ENCODE data around the gene C10orf143. TPM values are rescaled to one million over a fixed set of nuclear protein-coding genes. Genes with fewer than 3 reads are reported as not detected.

Gene C10orf143
- total and polyA plus RNA-seq, 2 of the 8 experiments (the other 6 are each of a cell fraction or from before 2014, with no cell fraction given) = 1.6 to 2.0 TPM

DNA sequence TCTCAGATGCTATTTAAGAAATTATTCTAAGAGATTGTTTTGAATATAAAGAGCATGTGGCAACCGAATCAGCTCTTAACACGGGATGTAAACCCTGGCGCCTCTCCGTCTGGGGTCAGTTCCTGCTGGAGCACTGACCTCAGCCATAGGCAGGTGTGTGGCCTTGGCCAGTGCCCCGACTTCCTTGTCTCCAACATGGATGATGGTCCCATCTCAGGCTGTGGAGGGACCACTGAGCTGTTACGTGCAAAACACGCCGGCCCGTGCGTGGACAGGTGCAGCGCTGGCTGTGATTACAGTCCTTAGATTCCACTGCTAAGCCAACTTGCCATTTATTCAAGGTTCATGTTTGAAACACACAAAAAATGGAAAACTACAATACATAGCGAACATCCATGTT, 59.9 kb downstream of the C10orf143 start:
- H4K8ac ChIP-seq (ENCODE audit: extremely low read depth, insufficient read depth, low read length) = no peak overlapping the region
- no peaks in the 10 kb centered on the region for H3K27me3 ChIP-seq (replicated peaks in 1 of 4; ENCODE audit: control insufficient read depth in 3 of 4, extremely low read depth in 1 of 4, insufficient read depth in 3 of 4, low read length in 3 of 4)
- CTCF ChIA-PET (ENCODE audit: partially characterized antibody) = interaction anchor here (0.6 kb wide), 1 partner anchor 59 kb away, joined by 3 read pairs; no protein-coding TSS in a partner anchor
- no peaks in the 10 kb centered on the region; a peak in 1 of 7 replicates for H3K4me1 ChIP-seq (replicated peaks in 1 of 4; ENCODE audit: control insufficient read depth in 3 of 4, insufficient read depth in 4 of 4, low read length in 3 of 4)
- H3K4me2 ChIP-seq (ENCODE audit: insufficient read depth in 1 of 2, low read depth in 2 of 2, low read length in 2 of 2) = no peak overlapping the region
- H3K18ac ChIP-seq (ENCODE audit: extremely low read depth, low read length) = no peak overlapping the region
- no peak for TF ChIP-seq SP4 (IDR thresholded peaks at IDR 0.05; ENCODE audit: low read length)
- TF ChIP-seq, protein P1, sequence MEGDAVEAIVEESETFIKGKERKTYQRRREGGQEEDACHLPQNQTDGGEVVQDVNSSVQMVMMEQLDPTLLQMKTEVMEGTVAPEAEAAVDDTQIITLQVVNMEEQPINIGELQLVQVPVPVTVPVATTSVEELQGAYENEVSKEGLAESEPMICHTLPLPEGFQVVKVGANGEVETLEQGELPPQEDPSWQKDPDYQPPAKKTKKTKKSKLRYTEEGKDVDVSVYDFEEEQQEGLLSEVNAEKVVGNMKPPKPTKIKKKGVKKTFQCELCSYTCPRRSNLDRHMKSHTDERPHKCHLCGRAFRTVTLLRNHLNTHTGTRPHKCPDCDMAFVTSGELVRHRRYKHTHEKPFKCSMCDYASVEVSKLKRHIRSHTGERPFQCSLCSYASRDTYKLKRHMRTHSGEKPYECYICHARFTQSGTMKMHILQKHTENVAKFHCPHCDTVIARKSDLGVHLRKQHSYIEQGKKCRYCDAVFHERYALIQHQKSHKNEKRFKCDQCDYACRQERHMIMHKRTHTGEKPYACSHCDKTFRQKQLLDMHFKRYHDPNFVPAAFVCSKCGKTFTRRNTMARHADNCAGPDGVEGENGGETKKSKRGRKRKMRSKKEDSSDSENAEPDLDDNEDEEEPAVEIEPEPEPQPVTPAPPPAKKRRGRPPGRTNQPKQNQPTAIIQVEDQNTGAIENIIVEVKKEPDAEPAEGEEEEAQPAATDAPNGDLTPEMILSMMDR (IDR thresholded peaks at IDR 0.05; ENCODE audit: control extremely low read depth in 1 of 3, insufficient read depth in 1 of 3, low read depth in 1 of 3, low read length in 3 of 3) = no peak
- TF ChIP-seq POLR2A (IDR thresholded peaks at IDR 0.05; ENCODE audit: control extremely low read depth in 1 of 2, low read depth in 2 of 2, low read length in 2 of 2) = no peak
- TF ChIP-seq ASH2L (IDR thresholded peaks at IDR 0.05; ENCODE audit: low read length) = no peak
- TF ChIP-seq RAD21 (IDR thresholded peaks at IDR 0.05 in 1 of 2, conservative IDR thresholded peaks at IDR 0.05 in 1 of 2; ENCODE audit: low read depth in 2 of 2, low read length in 2 of 2) = no peak
- TF ChIP-seq, protein P2, sequence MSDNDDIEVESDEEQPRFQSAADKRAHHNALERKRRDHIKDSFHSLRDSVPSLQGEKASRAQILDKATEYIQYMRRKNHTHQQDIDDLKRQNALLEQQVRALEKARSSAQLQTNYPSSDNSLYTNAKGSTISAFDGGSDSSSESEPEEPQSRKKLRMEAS (IDR thresholded peaks at IDR 0.05) = no peak
- no peak for TF ChIP-seq SP2 (IDR thresholded peaks at IDR 0.05; ENCODE audit: low read length)
- no peak for TF ChIP-seq CHD2 (IDR thresholded peaks at IDR 0.05; ENCODE audit: low read length)
- TF ChIP-seq FOSL1 (IDR thresholded peaks at IDR 0.05; ENCODE audit: insufficient read depth, low read depth, low read length) = no peak
- no peak for TF ChIP-seq NRF1 (IDR thresholded peaks at IDR 0.05; ENCODE audit: low read depth, low read length)
- TF ChIP-seq SP1 (IDR thresholded peaks at IDR 0.05; ENCODE audit: low read depth, low read length) = no peak
- no peaks in the 10 kb centered on the region for H4K20me1 ChIP-seq (replicated peaks in 1 of 2; ENCODE audit: control insufficient read depth in 1 of 2, insufficient read depth in 2 of 2, low read length in 2 of 2)
- 80% methylated on average over 12 of the region's 12 CpGs; no CpG with 5 or more reads in 1 of the 2 experiments for WGBS, 2 experiments (ENCODE audit: extremely low coverage in 1 of 2, insufficient coverage in 1 of 2, insufficient read length in 1 of 2, insufficient replicate concordance in 2 of 2, low coverage in 1 of 2, low lambda C conversion rate in 2 of 2, missing lambda C conversion rate in 1 of 2)
- no peak for FAIRE-seq
- H3K14ac ChIP-seq (ENCODE audit: insufficient read length) = no peak overlapping the region
- no peak overlapping the region for H3K9ac ChIP-seq (replicated peaks in 1 of 4; ENCODE audit: extremely low read depth in 1 of 4, low read depth in 3 of 4, low read length in 3 of 4)
- no peaks in the 10 kb centered on the region for H3K79me1 ChIP-seq (ENCODE audit: low read depth, low read length)
- POLR2A ChIA-PET (ENCODE audit: partially characterized antibody) = no interaction called here
- no peaks in the 10 kb centered on the region for H3K79me2 ChIP-seq (ENCODE audit: control insufficient read depth in 1 of 2, insufficient read depth in 2 of 2, low read length in 2 of 2)
- no peak overlapping the region for H3K4me3 ChIP-seq (ENCODE audit: extremely low read depth in 1 of 4, insufficient read depth in 2 of 4, low read depth in 3 of 4, low read length in 4 of 4)
- H3K4ac ChIP-seq (replicated peaks; ENCODE audit: insufficient read length, low read depth, low read length) = no peak overlapping the region
- H2BK15ac ChIP-seq (ENCODE audit: low read length) = no peak overlapping the region
- no peak overlapping the region for H2BK20ac ChIP-seq (ENCODE audit: low read length)
- no peak overlapping the region for H4K91ac ChIP-seq (replicated peaks; ENCODE audit: insufficient read length, low read length)
- H2BK12ac ChIP-seq (ENCODE audit: low read depth, low read length) = no peak overlapping the region
- H3K23me2 ChIP-seq (ENCODE audit: low read depth, low read length) = no peaks in the 10 kb centered on the region
- DNase-seq (ENCODE audit: low read depth in 1 of 2, low spot score in 2 of 2) = no peak
- H4K5ac ChIP-seq (ENCODE audit: insufficient read length, low read depth, low read length) = no peak overlapping the region
- H3K36me3 ChIP-seq (ENCODE audit: control insufficient read depth in 2 of 4, insufficient read depth in 4 of 4, low read length in 3 of 4) = no peaks in the 10 kb centered on the region
- no peak overlapping the region for H3K56ac ChIP-seq (replicated peaks; ENCODE audit: insufficient read length, low read depth, low read length)
- no peak overlapping the region for H2AFZ ChIP-seq (ENCODE audit: low read length)
- H2BK120ac ChIP-seq (replicated peaks; ENCODE audit: low read depth, low read length) = no peak overlapping the region
- H3K23ac ChIP-seq (ENCODE audit: insufficient read length) = no peak overlapping the region
- H3K9me3 ChIP-seq (ENCODE audit: insufficient read depth in 2 of 2, low read depth in 1 of 2, low read length in 1 of 2) = peaks cover 0 to 3% of the 10 kb centered on the region in 2 experiments; a peak in 2 of 4 replicates
- no peak overlapping the region for H3K27ac ChIP-seq (ENCODE audit: low read depth, low read length)
- H2BK5ac ChIP-seq (ENCODE audit: low read depth, low read length) = no peak overlapping the region
- H2AK5ac ChIP-seq (ENCODE audit: low read depth, low read length) = no peak overlapping the region

Data from H1 (cell line).